Measurements from ENCODE around the gene PKP2.

The PKP2 gene

DNA sequence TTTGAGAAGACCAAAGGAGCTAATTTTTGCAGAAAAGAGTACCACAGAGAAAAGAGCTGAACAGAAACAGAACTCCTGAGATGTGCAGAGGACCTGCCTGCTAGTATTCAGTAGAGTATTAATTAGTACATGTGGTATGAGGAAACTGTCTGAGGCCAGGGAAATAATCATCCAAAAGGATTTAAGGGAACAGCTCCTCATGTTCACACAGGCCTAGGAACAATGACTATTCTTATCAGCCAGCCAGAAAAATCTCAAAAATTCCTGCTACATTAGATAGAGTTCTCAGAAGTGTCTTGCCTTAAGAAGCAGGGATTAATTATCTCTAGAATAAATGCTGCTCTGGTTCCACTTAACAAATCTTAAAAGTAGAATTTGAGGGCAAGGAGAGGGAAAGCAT lies 36.4 kb downstream of the PKP2 start:
- no peak for DNase-seq

GRCh38 chr12:32859389-32859788 lies 37.2 kb downstream of the PKP2 start:
- DNase-seq = no peak

GRCh38 chr12:32854716-32855115 lies 41.9 kb downstream of the PKP2 start:
- DNase-seq = no peak

GRCh38 chr12:32854097-32854496 lies 42.5 kb downstream of the PKP2 start:
- DNase-seq = no peak

DNA sequence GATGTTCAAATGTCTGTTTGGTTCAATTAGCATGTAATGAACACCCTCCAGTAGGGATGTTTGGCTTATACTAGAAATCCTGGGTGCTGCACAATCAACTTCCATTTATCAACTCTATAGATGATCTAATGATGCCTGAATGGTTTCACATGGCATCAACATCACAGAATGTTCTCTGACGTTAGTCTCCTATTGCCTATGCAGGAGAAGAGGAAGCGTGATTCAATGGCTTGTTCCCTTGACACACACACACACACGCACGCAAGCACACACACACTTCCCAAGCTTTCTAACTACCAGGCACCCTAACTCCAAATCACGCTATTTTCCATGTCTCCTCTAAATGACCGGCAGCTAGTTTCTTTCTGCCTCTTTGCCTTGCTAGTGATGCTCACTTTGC lies 49.3 kb downstream of the PKP2 start:
- DNase-seq = no peak

GRCh38 chr12:32846053-32846452 lies 50.5 kb downstream of the PKP2 start:
- DNase-seq = no peak

- no peak for DNase-seq
Observed at GRCh38 chr12:32843528-32844095, 53.0 kb downstream of the PKP2 start.

- DNase-seq = no peak
Observed at GRCh38 chr12:32841061-32841460, 55.5 kb downstream of the PKP2 start.

- DNase-seq = no peak
Observed at GRCh38 chr12:32839828-32840227, 56.7 kb downstream of the PKP2 start.

DNA sequence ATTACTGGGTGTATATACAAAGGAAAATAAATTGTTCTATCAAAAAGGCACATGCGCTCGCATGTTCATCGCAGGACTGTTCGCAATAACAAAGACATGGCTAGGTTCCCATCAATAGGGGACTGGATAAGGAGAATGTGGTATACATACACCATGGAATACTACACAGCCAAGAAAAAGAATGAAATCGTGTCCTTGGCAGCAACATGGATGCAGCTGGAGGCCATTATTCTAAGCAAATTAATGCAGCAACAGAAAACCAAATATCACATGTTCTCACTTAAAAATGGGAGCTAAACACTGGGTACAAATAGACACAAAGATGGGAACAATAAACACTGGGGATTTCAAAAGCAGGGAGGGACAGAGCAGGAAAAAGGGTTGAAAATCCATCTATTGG lies 58.6 kb downstream of the PKP2 start:
- DNase-seq = no peak

- no peak for DNase-seq
Observed at GRCh38 chr12:32836710-32837109, 59.9 kb downstream of the PKP2 start.

DNA sequence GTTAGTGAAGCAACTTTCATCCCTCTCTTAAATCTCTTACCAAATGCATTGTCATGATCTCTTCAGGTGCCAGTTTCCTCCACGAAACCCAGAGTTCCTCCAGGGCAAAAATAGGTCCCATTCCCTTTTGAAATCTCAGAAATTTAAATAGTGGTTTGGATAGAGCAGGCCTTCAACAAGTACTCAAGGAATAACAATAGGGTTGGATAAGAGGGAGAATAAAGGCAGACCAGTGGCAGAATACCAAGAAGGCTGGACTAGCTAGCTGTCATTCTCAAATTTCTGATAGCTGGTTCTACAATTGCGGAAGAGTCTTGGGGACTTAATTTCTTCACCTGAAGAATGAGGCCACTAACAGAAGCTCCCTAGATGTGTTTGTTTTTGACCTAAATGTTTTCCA lies 62.5 kb downstream of the PKP2 start:
- no peak for DNase-seq

GRCh38 chr12:32828552-32828951 lies 68.0 kb downstream of the PKP2 start:
- DNase-seq = no peak

DNA sequence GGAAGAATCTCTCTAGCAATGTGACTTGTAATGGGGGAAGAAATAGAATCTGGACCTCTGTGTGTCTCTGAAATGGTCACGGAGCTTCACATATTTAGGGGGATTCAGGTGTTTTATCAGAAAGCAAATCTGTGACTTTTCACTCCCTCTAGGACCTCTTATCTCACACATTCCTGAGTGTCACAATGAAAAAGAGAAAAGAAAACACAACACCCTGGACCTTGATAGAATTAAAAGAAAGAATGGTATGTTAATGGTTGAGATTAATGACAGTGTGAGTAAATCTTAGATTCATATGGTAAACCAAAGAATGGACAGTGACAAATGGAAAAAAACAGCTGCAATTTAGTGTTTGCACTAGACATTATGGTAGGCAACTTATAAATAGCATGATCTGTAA lies 68.5 kb downstream of the PKP2 start:
- DNase-seq = no peak

- no peak for DNase-seq
Observed at GRCh38 chr12:32826807-32827412, 69.7 kb downstream of the PKP2 start.

DNA sequence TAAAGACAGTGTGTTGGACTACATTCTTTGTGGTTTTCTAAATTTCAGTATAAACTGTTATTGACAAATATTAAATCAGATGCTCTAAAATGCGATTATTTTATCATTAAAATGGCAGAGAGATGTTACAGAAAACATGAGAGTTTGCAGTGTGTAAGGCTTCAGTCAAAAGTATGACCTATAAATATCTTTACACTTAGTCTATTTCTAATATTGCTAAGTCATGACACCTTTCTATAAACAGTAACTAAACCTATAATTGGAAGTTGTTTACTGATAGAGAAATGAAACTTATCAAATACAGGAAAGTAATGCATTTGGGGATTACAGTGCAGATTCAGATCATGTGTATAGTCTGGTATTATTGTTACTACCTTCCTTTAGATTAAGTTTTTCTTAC lies 72.0 kb downstream of the PKP2 start:
- DNase-seq = no peak

DNA sequence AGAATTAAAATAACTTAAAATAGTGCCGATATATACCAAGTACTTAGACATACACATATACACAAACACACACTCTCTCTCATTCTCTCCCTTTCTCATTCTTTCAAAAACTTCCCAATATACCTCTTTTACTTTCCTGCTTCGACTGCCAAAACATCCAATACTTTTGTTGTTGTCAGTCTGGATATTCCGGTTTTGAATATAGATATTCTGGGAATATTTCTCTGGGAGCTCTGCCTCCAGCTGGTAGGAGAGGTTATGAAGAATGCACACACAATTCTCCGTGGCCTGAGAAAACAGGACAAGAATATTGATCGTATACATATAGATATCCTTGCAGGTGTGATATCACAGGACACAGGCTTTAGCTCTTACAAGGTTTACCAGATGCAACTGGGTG lies 74.2 kb downstream of the PKP2 start:
- no peak for DNase-seq

DNA sequence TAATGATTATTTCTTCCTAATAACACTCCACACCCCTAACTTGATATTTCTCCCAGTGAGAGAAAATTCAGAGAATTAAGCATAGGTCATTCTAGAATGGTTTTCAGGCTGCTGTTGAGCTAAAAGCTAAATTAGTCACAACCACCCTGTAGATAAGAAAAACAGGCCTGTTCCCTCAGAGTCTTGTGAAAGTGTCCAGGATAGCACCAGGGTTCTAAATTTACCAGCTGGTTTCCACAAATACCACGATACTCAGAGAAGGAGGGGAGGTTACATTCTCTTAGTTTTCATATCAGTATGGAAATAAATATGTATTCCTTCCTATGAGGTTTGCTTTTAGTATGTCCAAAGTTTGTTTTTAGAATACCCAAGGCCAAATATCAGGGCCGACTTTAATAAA lies 74.9 kb downstream of the PKP2 start:
- no peak for DNase-seq

DNA sequence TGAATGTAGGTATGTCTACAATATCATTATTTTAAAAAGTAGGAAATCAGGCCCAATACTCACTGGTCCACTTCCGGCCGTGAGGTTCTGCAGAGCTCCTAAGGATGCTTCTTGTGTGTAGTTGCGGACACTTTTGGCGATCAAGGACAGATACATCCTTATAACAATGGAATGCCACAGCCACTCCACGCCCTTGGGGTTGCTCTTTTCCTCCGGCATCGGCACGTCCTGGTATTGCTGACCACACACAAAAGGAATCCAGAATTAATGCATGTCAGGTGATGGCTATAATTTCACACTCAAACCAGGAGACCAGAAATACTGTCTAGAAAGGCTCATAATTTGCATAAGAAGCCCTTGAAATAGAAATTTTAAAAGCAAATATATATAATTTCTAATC lies 75.3 kb downstream of the PKP2 start:
- no peak for DNase-seq

GRCh38 chr12:32820376-32820931 lies 76.1 kb downstream of the PKP2 start:
- DNase-seq = no peak

DNA sequence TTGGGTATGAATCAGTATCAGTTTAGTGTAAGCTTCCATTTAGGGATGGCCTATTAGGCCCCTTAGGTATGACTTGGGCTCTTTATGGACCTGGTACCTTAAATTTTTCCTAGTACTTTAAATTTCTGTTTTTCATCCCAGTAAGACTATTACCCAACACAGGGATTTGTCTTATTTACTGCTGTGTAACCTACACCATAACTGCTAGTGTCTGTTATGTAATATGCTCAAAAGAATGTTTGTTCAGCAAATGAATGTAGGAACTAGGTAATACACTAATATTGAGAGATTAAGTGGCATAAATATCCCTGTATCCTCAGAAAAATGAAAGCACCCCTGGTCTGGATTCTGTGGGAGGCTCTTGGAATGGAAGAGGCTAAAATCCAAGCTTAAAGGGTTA lies 77.2 kb downstream of the PKP2 start:
- DNase-seq = no peak

DNA sequence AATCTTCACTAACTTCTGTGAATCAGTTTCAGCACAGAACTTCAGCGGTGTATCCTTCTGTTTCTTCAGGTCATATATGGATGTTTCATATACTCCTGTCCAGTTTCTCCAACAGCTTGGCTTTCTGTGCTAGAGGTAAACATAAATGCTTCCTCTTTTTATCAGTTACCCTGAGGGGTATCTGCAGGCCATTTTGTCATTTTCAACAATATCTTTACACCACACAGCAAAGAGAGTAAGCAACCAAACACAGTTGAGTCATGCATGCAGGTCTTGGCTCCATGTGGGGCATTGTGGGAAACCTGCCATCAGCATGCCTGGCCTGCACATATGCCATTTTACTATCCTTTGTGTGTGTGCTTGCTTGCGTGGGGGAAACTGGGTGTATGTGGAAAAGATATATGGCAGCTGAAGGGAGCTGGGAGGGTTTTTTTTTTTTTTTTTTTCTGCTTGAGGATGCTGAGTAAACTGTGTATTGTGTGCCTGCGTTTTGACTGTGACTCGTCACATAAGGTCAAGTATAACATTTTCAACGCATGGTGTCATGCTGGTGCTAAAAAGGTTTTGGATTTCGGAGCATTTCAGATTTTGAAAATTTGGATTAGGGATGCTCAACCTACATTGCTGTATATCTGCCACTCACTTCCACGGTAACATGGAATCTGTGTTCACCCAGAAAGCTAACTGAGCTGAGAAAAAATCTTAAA lies 84.7 kb downstream of the PKP2 start:
- no peak for DNase-seq

DNA sequence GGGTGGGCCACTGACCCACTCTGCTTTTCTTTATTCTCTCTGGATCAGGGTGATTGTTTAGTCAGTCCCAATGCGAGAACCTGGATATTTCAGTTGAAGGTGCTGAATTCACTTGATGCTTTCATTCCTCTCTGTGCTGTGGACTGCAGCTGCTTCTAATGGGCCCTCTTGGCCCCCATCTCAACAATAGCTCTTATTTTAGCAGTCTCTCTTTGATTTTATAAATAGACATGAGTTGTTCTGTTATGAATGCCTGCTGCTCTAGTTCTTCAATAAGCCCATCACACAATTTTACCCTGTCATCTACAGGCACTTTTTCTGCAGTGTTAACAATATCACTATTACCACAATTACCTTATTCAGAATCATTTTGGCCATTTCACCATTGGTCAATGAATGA lies 86.7 kb downstream of the PKP2 start:
- DNase-seq = no peak

GRCh38 chr12:32809196-32809595 lies 87.4 kb downstream of the PKP2 start:
- DNase-seq = no peak

Measured in CD4-positive, alpha-beta T cell treated with Interleukin-17A for 4 hours (primary cell).